Measurements from ENCODE around the gene MALAT1. TPM values are rescaled to one million over a fixed set of nuclear protein-coding genes. Genes with fewer than 3 reads are reported as not detected.

The MALAT1 gene
- total and polyA plus RNA-seq, 2 of the 13 experiments (the other 11 are each of a cell fraction or from before 2014, with no cell fraction given): 143 to 1,237 TPM

GRCh38 chr11:65524741-65525545, 26.1 kb downstream of the MALAT1 start, which contains the start of gene SCYL1 (continued):
- TF ChIP-seq ZNF142 (CRISPR knock-in tag; IDR thresholded peaks at IDR 0.05): no peak
- TF ChIP-seq TRIM24 (CRISPR knock-in tag; IDR thresholded peaks at IDR 0.05): no peak
- TF ChIP-seq CCDC6 (CRISPR knock-in tag; IDR thresholded peaks at IDR 0.05): no peak
- TF ChIP-seq ZNF574 (CRISPR knock-in tag; IDR thresholded peaks at IDR 0.05): peak; percentile 57; the same call in 1 of the 2 replicates
- TF ChIP-seq DPF2 (CRISPR knock-in tag; IDR thresholded peaks at IDR 0.05; ENCODE audit: borderline replicate concordance, low read depth): no peak
- TF ChIP-seq GZF1 (CRISPR knock-in tag; IDR thresholded peaks at IDR 0.05): no peak
- no peak for TF ChIP-seq SIN3A (IDR thresholded peaks at IDR 0.05; ENCODE audit: borderline replicate concordance, low read depth, low read length)
- no peak for TF ChIP-seq ZNF34 (CRISPR knock-in tag; IDR thresholded peaks at IDR 0.05; ENCODE audit: borderline replicate concordance)
- no peak for TF ChIP-seq ZNF354B (CRISPR knock-in tag; IDR thresholded peaks at IDR 0.05)
- TF ChIP-seq ZNF44 (CRISPR knock-in tag; IDR thresholded peaks at IDR 0.05): no peak
- TF ChIP-seq ZNF292 (CRISPR knock-in tag; IDR thresholded peaks at IDR 0.05; ENCODE audit: borderline replicate concordance, low read depth): no peak
- no peak for TF ChIP-seq SALL2 (CRISPR knock-in tag; IDR thresholded peaks at IDR 0.05)
- TF ChIP-seq PBX2 (CRISPR knock-in tag; IDR thresholded peaks at IDR 0.05): no peak
- TF ChIP-seq PHF20 (CRISPR knock-in tag; IDR thresholded peaks at IDR 0.05): peak; percentile 50; the same call in 1 of the 2 replicates
- TF ChIP-seq CHD4 (IDR thresholded peaks at IDR 0.05; ENCODE audit: borderline replicate concordance, low read length): no peak
- TF ChIP-seq ZNF549 (CRISPR knock-in tag; IDR thresholded peaks at IDR 0.05): no peak
- no peak for TF ChIP-seq ERF (CRISPR knock-in tag; IDR thresholded peaks at IDR 0.05)
- TF ChIP-seq ZNF761 (CRISPR knock-in tag; conservative IDR thresholded peaks at IDR 0.05): no peak
- TF ChIP-seq NFIC (IDR thresholded peaks at IDR 0.05; ENCODE audit: low read length): no peak
- no peak for TF ChIP-seq HDAC2 (CRISPR knock-in tag; IDR thresholded peaks at IDR 0.05)

Measured in HepG2 (cell line).